ENCODE results near the gene PAM.

DNA sequence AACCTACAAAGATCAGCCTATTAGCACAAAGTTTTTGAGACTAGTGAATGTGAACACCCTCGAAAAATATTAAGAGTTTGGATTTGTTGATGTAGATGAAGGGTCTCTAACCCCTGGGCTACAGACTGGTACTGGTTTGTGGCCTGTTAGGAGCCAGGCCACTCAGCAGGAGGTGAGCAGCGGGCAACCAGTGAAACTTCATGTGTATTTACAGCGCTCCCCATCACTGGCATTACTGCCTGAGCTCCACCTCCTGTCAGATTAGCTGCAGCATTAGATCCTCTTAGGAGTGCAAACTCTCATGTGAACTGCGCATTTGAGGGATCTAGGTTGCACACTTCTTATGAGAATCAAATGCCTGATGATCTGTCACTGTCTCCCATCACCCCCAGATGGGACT, 11.2 kb upstream of the PAM start:
- TF ChIP-seq EZH2 (IDR thresholded peaks at IDR 0.05; ENCODE audit: low read depth, low read length, severe bottlenecking) = no peak
- TF ChIP-seq GABPA (IDR thresholded peaks at IDR 0.05; ENCODE audit: borderline replicate concordance, insufficient read depth, low read length) = no peak
- no peak for TF ChIP-seq POLR2AphosphoS5 (IDR thresholded peaks at IDR 0.05; ENCODE audit: low read depth, low read length)
- TF ChIP-seq, protein P1, sequence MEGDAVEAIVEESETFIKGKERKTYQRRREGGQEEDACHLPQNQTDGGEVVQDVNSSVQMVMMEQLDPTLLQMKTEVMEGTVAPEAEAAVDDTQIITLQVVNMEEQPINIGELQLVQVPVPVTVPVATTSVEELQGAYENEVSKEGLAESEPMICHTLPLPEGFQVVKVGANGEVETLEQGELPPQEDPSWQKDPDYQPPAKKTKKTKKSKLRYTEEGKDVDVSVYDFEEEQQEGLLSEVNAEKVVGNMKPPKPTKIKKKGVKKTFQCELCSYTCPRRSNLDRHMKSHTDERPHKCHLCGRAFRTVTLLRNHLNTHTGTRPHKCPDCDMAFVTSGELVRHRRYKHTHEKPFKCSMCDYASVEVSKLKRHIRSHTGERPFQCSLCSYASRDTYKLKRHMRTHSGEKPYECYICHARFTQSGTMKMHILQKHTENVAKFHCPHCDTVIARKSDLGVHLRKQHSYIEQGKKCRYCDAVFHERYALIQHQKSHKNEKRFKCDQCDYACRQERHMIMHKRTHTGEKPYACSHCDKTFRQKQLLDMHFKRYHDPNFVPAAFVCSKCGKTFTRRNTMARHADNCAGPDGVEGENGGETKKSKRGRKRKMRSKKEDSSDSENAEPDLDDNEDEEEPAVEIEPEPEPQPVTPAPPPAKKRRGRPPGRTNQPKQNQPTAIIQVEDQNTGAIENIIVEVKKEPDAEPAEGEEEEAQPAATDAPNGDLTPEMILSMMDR (IDR thresholded peaks at IDR 0.05; ENCODE audit: control extremely low read depth in 1 of 3, insufficient read depth in 1 of 3, low read depth in 1 of 3, low read length in 3 of 3) = no peak
- no peak for TF ChIP-seq CEBPB (IDR thresholded peaks at IDR 0.05; ENCODE audit: low read depth, low read length)
- no peak for TF ChIP-seq SUZ12 (IDR thresholded peaks at IDR 0.05; ENCODE audit: low read length)
- TF ChIP-seq SP1 (IDR thresholded peaks at IDR 0.05; ENCODE audit: low read depth, low read length) = no peak

All from H1 (cell line).